HCT116 (cell line): ENCODE results near the gene NCAPG2.

Experiments used
- EZH2 ChIP-seq: fragments of 200-600 bp; sonication (generic); IDR thresholded peaks from 2 replicates; pipeline ENCODE4 v1.6.1; 2017; ENCODE audit warnings: antibody characterized with exemption, mixed run types
- POLR2A ChIP-seq: IDR thresholded peaks from 2 replicates; pipeline ENCODE4 v1.7.0; 2011; ENCODE audit warnings: borderline replicate concordance; ENCODE audit not compliant: insufficient read depth, insufficient read length; ENCODE audit errors: extremely low read depth
- TCF7L2 ChIP-seq: IDR thresholded peaks from 2 replicates; pipeline ENCODE4 v1.7.0; 2011; ENCODE audit warnings: borderline replicate concordance, inconsistent platforms; ENCODE audit not compliant: insufficient read depth, insufficient read length; ENCODE audit errors: extremely low read depth
- TF ChIP-seq, protein P1 (sequence below), 3 experiments: fragments of 200-600 bp in 1 of 3; sonication (generic) in 1 of 3; IDR thresholded peaks in 2 of 3; conservative IDR thresholded peaks in 1 of 3; 2 replicates each; pipeline ENCODE4 v1.5.1; 2012 to 2017; ENCODE audit warnings: low read depth in 2 of 3, low read length in 2 of 3, antibody characterized with exemption in 1 of 3, borderline replicate concordance in 1 of 3, control low read depth in 1 of 3, mild to moderate bottlenecking in 1 of 3, mixed read lengths in 1 of 3, mixed run types in 1 of 3, moderate library complexity in 1 of 3; ENCODE audit not compliant: insufficient read depth in 1 of 3
- TF ChIP-seq, protein P2 (sequence below): IDR thresholded peaks from 2 replicates; pipeline ENCODE4 v1.6.1; 2012

DNA sequence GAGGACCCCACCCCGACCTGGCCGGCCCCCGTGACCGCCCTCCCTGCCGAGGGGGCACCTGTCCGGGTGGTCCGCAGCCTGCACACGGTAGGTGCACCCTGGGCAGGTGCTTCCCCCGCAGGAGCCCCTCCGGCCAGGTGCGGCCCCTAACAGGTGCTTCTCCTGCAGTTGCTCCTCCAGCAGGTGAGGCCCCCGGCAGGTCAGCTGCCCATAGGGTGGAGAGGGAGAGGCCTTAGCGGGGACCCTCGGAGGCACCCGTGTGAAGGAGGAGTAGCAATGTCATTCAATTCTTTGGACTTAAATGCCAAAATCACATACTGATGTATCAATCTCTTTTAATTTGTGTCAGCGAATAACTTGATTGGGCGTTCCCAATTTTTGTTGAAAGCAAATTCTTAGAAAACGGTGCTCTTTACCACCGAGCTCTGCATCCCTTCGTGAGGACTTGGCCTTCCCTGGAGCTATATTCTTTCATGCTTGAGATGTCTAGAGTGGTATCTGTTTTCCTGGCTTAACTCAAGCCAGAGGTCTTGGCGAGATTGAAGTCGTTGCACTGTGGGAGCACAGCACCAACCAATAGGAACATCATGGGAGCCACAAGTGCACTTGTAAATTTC lies 738 bp upstream of the NCAPG2 start:
- no peak for TF ChIP-seq POLR2A
- TF ChIP-seq, protein P1, sequence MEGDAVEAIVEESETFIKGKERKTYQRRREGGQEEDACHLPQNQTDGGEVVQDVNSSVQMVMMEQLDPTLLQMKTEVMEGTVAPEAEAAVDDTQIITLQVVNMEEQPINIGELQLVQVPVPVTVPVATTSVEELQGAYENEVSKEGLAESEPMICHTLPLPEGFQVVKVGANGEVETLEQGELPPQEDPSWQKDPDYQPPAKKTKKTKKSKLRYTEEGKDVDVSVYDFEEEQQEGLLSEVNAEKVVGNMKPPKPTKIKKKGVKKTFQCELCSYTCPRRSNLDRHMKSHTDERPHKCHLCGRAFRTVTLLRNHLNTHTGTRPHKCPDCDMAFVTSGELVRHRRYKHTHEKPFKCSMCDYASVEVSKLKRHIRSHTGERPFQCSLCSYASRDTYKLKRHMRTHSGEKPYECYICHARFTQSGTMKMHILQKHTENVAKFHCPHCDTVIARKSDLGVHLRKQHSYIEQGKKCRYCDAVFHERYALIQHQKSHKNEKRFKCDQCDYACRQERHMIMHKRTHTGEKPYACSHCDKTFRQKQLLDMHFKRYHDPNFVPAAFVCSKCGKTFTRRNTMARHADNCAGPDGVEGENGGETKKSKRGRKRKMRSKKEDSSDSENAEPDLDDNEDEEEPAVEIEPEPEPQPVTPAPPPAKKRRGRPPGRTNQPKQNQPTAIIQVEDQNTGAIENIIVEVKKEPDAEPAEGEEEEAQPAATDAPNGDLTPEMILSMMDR (IDR thresholded peaks at IDR 0.05 in 2 of 3, conservative IDR thresholded peaks at IDR 0.05 in 1 of 3; ENCODE audit: borderline replicate concordance in 1 of 3, insufficient read depth in 1 of 3, low read depth in 2 of 3, low read length in 2 of 3): no peak
- TF ChIP-seq TCF7L2: no peak
- no peak for TF ChIP-seq EZH2
- TF ChIP-seq, protein P2, sequence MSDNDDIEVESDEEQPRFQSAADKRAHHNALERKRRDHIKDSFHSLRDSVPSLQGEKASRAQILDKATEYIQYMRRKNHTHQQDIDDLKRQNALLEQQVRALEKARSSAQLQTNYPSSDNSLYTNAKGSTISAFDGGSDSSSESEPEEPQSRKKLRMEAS: no peak
